GM19324 (cell line): ENCODE data around the gene TBC1D3I.
"Not testable (repeated sequence)": the region's sequence is repeated elsewhere in the genome, so short reads cannot be mapped to it uniquely, and the experiment has no call there.

Experiments used
- ATAC-seq: cut with Tn5 transposase; IDR thresholded peaks from one replicate; pipeline ENCODE4 v1.9.1; 2021; ENCODE audit warnings: mild to moderate bottlenecking, moderate library complexity; ENCODE audit not compliant: unreplicated experiment, low FRiP score

The TBC1D3I gene

DNA sequence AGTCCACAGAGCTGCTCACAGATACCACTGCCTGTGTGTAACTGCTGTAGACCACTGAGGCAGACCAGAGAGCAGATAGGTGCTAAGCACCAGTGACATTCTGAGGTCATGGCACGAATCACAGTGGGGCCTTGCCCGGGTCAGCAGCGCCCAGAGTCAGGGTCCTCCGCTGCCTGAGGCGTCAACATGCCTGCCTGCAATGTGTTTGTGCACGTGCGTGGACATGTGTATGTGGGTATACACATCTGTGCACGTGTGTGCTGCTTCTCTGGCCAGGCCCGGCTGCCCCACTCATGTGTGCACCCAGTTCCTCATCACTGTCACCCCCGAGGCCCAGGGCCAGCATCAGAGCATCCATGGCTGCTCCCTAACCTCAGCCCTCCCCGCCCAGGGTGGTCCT is at the start of gene TBC1D3I:
TSS of gene TBC1D3I (minus strand) at position 101 of the 400 bp plus-strand sequence. CDS start 1,585 bp downstream, outside the sequence.
- not testable (repeated sequence) for ATAC-seq

DNA sequence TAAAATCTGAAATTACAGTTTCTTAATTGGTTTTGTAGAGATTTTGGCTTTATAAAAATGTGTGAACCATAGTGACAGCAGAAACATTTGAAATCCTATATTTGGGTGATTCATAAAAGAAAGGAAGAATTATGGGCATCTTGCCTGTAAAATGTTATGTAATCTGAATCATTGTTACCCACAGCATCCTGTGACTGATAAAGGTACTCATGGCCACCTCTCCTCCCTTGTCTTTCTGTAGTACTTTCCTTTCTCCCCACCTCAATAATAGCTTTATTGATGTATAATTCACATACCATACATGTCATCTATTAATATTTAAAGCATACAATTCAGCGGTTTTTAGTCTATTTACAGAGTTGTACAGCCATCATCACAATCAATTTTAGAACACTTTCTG is 30.8 kb upstream of the TBC1D3I start:
- not testable (repeated sequence) for ATAC-seq

DNA sequence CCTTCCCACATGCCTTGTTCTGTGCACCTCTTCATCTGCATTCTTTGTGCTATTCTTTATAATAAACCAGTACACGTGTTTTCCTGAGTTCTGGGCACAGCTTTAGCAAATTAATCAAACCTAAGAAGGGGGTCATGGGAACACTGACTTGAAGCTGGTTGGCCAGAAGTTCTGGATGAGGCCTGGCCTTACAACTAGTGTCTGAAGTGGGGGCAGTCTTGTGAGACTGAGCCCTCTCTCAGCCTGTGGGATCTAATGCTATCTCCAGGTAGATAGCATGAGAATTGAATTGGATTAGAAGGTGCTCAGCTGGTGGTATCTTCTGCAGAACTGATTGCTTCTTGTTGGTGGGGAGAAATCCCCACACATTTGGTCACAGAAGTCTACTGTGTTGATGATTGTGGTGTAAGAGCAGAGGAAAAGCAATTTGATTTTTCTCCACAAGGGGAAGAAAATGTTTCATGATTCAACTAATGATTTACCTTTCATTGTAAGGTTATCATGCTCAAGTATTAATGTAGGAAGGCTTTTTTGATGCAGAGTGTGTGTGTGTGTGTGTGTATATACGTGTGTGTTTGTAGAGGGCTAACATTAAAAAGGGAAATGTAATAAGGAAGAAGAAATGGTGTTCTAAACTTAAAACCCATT is 25.7 kb upstream of the TBC1D3I start:
- ATAC-seq = not testable (repeated sequence)

DNA sequence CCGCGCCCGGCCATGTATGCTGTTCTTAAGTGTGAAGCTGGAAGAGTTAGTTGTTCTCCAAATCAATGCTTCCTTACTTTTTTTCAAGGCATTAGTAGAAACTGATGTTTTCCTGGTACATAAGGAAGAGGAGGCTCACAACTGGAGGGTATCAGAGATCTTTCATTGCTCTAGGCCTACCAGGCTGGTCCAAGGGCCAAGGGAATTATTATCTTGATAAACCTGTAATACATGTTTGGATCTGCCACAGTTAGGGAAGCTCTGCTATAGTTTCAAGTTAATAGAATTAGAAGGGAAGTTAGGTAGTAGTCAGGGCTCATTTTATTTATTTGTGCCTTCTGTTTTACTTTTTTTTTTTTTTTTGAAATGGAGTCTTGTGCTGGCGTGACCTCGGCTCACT is 19.8 kb upstream of the TBC1D3I start:
- not testable (repeated sequence) for ATAC-seq

DNA sequence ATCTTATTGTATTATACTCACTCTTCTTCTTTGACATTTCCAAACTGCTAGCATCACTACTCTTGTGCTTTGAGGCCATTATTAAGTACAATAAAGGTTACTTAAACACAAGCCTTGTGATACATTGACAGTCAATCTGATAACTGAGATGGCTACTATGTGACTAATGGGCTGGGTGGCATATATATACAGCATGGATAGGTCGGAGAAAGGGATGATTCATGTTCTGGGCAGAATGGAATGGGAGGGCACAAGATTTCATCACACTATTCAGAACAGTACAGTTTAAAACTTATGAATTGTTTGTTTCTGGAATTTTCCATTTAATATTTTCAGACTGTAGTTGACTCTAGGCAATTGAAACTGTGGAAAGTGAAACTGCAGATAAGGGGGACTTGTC is 18.9 kb upstream of the TBC1D3I start:
- ATAC-seq = not testable (repeated sequence)

DNA sequence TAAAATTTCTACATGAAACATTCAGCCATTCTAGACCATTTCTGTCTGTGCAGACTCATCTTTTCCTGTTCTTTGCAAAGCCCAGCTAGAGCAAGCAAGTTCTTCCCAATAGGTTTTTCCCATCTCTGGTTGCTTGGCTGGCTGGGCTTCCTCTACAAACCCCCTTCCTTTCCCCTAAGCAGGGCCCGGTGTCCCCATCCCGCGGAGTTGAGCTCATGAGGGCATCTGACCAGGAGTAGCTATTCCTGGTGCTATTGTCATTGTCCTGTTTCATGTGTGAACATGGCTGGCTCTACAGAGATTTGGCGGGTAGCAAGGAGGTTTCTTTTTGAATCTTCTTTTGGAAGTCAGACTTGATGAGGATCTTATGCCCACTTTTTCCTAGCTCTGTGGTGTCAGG is 22.3 kb downstream of the TBC1D3I start:
- ATAC-seq = not testable (repeated sequence)

DNA sequence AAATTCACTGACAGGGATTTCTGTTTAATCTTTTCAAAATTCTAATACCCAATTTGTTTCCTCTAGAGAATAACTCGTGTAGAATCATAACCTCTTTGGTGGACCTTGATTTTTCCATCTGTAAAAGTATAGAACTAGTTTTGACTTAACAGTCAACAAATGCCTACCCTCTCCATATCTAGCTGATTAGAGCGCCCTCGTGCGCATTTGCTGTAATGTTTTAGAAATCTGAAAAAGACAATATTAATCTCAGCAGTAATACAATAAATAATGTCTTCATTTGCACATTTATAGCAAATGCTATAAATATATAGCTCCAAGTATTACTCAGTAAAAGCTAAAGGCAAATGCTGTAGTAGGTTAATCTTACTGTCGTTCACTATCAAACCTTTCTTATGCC is 34.7 kb downstream of the TBC1D3I start:
- not testable (repeated sequence) for ATAC-seq

DNA sequence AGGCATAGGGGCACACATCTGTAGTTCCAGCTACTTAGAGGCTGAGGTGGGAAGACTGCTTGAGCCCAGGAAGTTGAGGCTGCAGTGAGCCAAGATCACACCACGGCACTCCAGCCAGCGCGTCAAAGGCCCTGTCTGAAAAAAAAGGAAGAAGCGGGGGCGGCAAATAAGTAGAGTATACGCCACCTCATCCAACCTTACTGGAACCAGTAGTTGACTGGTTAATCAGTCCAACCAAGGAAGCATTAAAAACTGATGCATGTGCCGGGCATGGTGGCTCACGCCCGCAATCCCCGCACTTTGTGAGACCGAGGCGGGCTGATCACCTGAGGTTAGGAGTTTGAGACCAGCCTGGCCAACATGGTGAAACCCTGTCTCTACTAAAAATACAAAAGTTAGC is 41.4 kb downstream of the TBC1D3I start:
- ATAC-seq = not testable (repeated sequence)

DNA sequence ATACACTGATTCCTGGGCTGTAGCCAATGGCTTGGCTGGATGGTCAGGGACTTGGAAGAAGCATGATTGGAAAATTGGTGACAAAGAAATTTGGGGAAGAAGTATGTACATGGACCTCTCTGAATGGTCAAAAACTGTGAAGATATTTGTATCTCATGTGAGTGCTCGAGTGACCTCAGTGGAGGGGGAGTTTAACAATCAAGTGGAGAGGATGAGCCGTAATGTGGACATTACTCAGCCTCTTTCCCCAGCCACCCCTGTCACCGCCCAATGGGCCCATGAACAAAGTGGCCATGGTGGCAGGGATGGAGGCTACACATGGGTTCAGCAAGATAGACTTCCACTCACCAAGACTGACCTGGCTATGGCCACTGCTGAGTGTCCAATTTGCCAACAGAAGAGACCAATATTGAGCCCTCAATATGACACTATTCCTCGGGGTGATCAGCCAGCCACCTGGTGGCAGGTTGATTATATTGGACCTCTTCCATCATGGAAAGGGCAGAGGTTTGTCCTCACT is 42.7 kb downstream of the TBC1D3I start:
- ATAC-seq = not testable (repeated sequence)

DNA sequence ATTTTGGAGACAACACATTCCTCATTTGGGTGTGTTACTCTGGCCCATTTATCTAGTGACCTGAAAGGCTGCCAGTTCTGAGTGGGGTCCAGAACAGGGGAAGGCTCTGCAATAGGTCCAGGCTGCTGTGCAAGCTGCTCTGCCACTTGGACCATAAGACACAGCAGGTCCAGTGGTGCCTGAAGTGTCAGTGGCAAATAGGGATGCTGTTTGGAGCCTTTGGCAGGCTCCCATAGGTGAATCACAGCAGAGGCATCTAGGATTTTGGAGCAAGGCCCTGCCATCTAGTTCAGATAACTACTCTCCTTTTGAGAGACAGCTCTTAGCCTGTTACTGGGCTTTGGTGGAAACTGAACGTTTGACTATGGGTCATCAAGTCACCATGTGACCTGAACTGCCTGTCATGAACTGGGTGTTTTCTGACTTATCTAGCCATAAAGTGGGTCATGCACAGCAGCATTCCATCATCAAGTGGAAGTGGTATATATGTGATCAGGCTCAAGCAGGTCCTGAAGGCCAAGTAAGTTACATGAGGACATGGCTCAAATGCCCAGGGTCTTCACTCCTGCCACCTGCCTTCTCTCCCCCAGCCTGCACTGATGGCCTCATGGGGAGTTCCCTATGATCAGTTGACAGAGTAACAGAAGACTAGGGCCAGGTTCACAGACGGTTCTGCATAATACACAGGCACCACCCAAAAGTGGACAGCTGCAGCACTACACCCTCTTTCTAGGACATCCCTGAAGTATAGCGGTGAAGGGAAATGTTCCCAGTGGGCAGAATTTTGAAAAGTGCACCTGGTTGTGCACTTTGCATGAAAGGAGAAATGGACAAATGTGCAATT is 43.4 kb downstream of the TBC1D3I start:
- ATAC-seq = not testable (repeated sequence)

DNA sequence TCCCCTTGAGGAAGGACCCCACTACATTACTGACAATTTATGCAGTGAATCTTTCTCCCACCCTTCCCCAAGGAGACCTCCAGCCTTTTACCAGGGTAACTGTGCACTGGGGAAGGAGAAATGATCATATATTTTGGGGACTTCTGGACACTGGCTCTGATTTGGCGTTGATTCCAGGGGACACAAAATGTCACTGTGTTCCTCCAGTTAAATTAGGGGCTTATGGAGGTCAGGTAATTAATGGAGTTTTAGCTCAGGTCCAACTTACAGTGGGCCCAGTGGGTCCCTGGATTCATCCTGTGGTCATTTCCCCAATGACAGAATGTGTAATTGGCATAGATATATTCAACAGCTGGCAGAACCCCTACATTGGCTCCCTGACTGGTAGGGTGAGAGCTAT is 44.8 kb downstream of the TBC1D3I start:
- not testable (repeated sequence) for ATAC-seq

DNA sequence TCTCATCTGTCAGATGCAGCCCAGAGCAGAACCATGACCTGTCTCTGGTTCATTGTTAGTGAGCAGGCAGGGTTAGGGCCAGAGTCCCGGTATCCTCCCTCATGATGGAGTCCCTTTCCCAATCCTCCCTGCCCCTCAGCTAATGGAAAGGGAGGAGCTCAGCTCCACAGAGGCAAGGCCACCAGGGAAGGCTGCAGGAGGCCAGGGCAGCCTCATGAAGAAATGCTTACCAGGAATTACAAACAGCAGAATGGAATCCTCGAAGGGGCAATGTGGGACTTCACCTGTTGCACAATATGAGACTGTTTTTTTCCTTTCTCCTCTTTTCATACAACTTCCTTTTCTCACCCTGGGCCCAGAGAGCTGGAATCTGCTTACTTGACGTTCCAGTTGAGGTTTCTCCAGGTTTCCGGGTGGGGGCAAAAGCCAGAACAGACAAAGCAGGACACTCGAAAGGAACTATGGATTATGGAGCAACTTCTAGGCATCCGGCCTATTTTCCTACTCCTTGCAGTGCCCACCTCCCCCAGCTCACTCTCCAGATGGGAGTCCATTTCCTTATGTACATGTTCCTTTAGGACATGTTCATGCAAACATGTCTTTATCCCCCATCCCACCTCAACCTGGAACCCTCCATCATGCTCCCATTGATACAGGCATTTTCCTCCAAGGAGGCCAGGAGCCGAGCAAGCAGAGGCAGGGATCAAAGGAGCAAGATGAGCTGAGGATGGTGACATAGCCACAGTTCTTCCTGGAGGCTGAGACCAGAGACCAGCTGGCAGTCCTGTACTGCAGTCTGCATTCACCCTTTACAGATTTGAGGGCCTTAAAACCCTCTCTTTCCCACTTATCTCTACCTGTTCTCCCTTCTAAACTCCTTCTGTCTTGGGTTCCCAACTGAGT is 48.7 kb downstream of the TBC1D3I start:
- ATAC-seq = not testable (repeated sequence)

DNA sequence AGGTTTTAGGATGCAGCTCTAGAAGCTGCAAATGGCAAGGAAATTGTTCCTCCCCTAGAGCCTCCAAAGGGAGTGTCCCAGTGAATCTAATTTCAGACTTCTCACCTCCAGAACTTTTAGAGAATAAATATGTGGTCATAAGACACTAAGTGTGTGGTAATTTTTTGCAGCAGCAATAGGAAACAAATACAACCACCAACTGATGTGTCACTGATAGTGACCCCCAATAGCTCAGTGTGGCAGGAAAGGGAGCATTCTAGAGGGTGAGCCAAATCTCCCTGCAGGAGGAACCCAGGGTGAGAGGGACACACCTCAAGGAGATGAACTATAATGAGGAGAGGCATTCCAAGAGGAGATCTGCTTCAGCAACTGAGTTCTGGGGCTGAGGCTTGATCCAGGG is 49.5 kb downstream of the TBC1D3I start:
- ATAC-seq = no peak

DNA sequence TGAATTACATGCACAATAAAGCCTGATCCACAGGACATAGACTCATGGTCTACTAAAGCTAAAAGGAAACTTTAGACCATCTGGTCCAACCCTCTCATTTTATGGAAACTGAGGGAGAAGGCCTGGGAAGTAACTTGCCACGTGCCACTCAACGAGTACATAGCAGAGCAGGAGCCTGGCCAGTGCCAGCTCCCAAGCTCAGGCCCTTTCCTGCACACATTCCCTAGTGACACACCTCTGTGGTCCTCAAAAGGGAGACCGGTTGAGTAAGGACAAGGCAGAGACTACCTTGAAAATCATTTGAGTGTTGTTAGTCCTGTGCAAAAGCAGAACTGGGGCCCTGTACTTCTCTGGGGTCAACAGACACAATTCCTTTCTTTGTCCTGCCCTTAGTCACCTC is 50.7 kb downstream of the TBC1D3I start:
- ATAC-seq = no peak

DNA sequence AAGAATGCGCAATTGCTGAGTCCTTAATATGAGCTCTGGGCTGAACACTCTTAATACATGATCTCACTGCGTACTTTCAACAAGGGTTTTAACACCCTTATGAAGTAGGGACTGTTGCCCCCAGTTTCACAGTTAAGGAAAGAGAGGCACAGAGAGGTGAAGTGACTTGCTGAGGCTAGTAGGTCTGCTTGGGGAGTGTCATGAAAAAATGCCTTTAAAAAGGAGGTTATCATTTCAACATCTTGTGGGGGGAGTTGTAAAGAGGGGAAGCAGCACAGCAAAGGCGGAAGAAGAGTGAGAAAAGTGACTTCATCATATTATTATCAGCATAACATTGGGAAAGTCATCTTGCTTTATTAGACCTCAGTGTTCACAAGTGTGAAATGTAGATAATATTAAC is 51.4 kb downstream of the TBC1D3I start:
- ATAC-seq = no peak

DNA sequence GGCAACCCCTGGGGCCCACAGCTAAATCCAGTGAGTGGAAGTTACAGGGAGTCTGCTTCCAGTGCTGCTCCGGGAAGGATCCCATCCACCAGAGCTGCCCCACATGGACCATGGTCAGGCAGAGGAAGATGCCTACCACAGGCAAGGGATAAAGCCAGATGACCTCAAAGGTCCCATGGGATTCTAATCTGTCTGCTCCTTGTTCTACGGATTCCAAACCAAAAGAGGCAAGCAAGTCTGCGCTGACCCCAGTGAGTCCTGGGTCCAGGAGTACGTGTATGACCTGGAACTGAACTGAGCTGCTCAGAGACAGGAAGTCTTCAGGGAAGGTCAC is 52.1 kb downstream of the TBC1D3I start:
- ATAC-seq = no peak

DNA sequence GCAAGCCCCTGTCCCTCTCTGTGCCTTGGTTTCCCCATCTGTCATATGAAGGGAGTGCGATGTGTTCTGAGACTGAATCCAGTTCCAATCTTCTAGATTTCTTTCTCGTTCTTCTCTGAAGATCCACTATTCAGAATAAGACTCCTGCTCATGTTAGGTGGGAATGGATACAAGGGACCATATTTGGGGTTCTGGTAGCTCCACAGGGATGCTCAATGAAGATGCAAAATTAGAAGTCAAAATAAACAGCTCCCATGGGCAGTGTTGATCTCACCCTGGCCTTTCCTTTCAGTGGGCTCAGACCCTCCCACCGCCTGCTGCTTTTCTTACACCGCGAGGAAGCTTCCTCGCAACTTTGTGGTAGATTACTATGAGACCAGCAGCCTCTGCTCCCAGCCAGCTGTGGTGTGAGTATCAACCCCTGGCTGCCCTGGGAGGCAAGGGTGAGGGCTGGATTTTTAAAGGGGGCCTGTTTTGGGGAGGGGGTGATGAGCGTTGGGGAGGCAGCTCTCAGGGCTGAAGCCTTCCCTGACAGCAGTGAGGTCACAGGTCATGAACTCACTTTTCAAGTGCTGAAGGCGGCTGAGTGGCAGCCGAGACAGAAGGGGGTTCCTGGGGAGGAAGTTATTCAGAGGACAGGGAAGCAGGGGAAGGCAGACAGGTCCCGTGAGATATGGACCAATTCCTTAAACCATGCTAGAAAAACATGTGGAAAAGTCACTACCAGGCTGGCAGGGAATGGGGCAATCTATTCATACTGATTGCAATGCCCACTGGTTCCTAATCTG is 52.7 kb downstream of the TBC1D3I start:
- ATAC-seq = not testable (repeated sequence)

DNA sequence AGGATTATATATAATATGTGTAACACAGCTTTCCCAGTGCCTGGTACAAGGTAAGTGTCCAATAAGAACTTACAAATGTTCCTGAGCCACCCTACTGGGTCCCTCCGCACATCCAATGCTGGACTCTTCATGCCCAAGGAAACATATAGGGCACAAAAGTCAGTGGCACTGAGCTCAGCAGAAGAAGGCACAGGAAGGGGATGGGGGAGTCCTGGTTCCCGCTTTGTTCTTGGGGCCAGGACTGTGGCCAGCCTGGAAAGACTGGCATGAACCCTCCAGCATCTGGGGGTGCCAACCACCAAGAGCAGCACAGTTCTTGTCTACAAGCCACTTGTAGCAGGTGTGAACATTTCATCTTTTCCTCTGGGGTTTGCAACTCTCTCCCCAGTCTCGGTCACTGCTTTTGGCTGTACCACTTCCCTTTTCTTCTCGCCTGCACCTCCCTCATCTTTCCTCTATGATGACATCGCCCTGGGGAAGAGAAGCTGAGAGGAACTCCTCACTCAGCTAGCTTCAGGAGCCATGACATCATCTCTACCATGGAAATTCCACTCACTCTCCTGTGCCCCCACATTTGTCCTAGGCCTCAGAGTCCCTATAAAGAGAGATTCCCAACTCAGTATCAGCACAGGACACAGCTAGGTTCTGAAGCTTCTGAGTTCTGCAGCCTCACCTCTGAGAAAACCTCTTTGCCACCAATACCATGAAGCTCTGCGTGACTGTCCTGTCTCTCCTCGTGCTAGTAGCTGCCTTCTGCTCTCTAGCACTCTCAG is 53.7 kb downstream of the TBC1D3I start, which contains the start of gene CCL4L2:
TSS of gene CCL4L2 (plus strand) at position 625 of the 773 bp plus-strand sequence.
- ATAC-seq = peak; percentile 71

DNA sequence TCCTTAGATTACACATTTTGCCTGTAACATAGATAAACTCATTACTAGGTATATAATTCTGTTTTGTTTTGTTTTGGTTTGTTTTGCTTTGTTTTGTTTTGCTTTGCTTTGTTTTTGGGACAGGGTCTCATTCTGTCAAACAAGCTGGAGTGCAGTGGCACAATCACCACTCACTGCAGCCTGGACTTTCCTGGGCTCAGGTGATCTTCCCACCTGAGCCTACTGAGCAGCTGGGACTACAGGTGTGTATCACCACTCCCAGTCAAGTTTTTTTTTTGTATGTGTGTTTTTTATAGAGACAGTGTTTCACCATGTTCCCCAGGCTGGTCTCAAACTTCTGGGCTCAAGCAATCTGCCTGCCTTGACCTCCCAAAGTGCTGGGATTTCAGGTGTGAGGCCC is 54.8 kb downstream of the TBC1D3I start:
- no peak for ATAC-seq
